Measurements from ENCODE around the gene ACOXL. TPM values are rescaled to one million over a fixed set of nuclear protein-coding genes. Genes with fewer than 3 reads are reported as not detected.

The ACOXL gene
- total and polyA plus RNA-seq, 10 of the 15 experiments (the other 5 are each of a cell fraction or from before 2014, with no cell fraction given), result 0.05 to 1.3 (median 0.71) TPM

- no peak for TF ChIP-seq BCLAF1 (IDR thresholded peaks at IDR 0.05)
- no peak for TF ChIP-seq CBX5 (IDR thresholded peaks at IDR 0.05; ENCODE audit: low read depth)
- no peak for TF ChIP-seq USF2 (IDR thresholded peaks at IDR 0.05; ENCODE audit: borderline replicate concordance, low read depth, low read length)
- no peak for TF ChIP-seq EGR1 (IDR thresholded peaks at IDR 0.05; ENCODE audit: borderline replicate concordance in 1 of 2, low read depth in 2 of 2, low read length in 2 of 2)
- no peak for TF ChIP-seq MXI1 (IDR thresholded peaks at IDR 0.05; ENCODE audit: low read depth, low read length)
Observed at GRCh38 chr2:111053266-111053665, 320.9 kb downstream of the ACOXL start (continued).

GRCh38 chr2:111053825-111054515 is 321.6 kb downstream of the ACOXL start:
- Histone ChIP-seq H4K20me1 (ENCODE audit: control insufficient read depth, insufficient read depth) (no peaks in the 10 kb centered on the region), H3K9ac (ENCODE audit: control insufficient read depth, insufficient read depth, low read length) (no peak overlapping the region), H3K4me1 (ENCODE audit: control insufficient read depth, insufficient read depth, low read length) (peaks cover 45% of the 10 kb centered on the region), H3K9me3 (replicated peaks; ENCODE audit: control insufficient read depth, insufficient read depth, low read length) (no peaks in the 10 kb centered on the region; the same call in 2 of the 3 replicates), H2AFZ (ENCODE audit: control insufficient read depth, low read depth, low read length) (no peak overlapping the region), H3K4me2 (ENCODE audit: control insufficient read depth, insufficient read depth) (no peak overlapping the region), H3K79me2 (ENCODE audit: control insufficient read depth, insufficient read depth, low read length) (no peaks in the 10 kb centered on the region), H3K36me3 (ENCODE audit: control insufficient read depth in 2 of 2, insufficient read depth in 2 of 2, low read length in 1 of 2) (no peaks in the 10 kb centered on the region), H3K27me3 (replicated peaks in 1 of 2; ENCODE audit: control insufficient read depth in 2 of 2, insufficient read depth in 2 of 2, low read length in 1 of 2) (peaks cover 0 to 16% of the 10 kb centered on the region in 2 experiments; a peak in 3 of 4 replicates), H3K27ac (ENCODE audit: control insufficient read depth, insufficient read depth) (no peak overlapping the region), H3K4me3 (no peak overlapping the region)
- in situ Hi-C loops (cut with MboI) (no loop called here), intact Hi-C loops (cut with micrococcal nuclease; ENCODE audit: unreplicated experiment) (loop anchor here (2.0 to 10.0 kb wide), 2 partner anchors 17 to 199 kb away; no protein-coding TSS in a partner anchor)
- POLR2A ChIA-PET, result interaction anchor here (1.1 to 1.4 kb wide), 2 partner anchors 17 to 147 kb away, joined by 3 read pairs; no protein-coding TSS in a partner anchor
- SMC1A ChIA-PET (ENCODE audit: uncharacterized antibody, unreplicated experiment), result interaction anchor here (0.8 to 5.4 kb wide), 6 partner anchors 9 to 48 kb away, joined by 3 to 18 read pairs (median 6); no protein-coding TSS in a partner anchor
- ATAC-seq, result no peak
- no TSS peak for BruUV-seq (replicated peaks)
- 60% methylated on average over 5 of the region's 5 CpGs for WGBS (ENCODE audit: insufficient coverage, insufficient replicate concordance, low lambda C conversion rate, missing lambda C conversion rate)
- FAIRE-seq, result no peak
- RAD21 ChIA-PET (ENCODE audit: unreplicated experiment), result interaction anchor here (0.8 to 2.1 kb wide), 9 partner anchors 10 to 141 kb away, joined by 3 to 8 read pairs (median 5); partner anchors contain the start of gene BCL2L11
- no peak for DNase-seq (ENCODE audit: low read depth, low spot score)
- CTCF ChIA-PET, result no interaction called here
- no peak for TF ChIP-seq PBX3 (IDR thresholded peaks at IDR 0.05; ENCODE audit: insufficient replicate concordance, low read depth, low read length)
- no peak for TF ChIP-seq SMAD1 (IDR thresholded peaks at IDR 0.05; ENCODE audit: low read depth, partially characterized antibody)
- TF ChIP-seq ZBTB11 (CRISPR knock-in tag; IDR thresholded peaks at IDR 0.05), result no peak
- TF ChIP-seq HSF1 (IDR thresholded peaks at IDR 0.05; ENCODE audit: low read depth, low read length), result no peak

Measured in GM12878 (cell line).